ENCODE results near the gene PFN3. TPM values are rescaled to one million over a fixed set of nuclear protein-coding genes. Genes with fewer than 3 reads are reported as not detected.

PFN3 gene
- total and polyA plus RNA-seq, 5 donors = not detected

DNA sequence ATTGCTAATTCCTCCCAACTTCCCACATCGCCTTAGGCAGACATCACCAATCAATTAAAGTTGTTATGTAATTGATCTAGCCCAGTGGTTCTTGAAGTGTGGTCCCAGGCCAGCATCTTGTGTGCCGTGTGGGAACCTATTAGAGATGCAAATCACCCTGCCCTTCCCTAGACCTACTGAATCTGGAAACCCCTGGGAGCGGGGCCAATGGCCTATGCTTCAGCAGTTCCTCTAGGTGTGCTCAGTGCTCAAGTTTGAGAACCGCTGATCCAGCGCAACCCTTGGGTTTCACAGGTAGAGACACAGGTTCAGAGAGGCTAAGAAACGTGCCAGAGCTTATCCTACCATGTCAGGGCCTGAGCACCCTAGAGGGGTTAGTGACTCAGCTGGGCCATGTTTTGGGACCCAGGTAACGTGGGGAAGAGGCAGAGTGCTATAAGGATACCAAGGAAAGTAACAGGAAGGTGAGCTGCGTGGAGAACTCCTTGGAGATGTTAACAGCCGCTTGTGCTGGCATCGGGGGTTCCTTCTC is 11.9 kb downstream of the PFN3 start:
- H3K4me3 ChIP-seq (ENCODE audit: low read length) = no peak overlapping the region
- DNase-seq (no peak), ATAC-seq (no peak)
- 90% methylated on average over 10 of the region's 10 CpGs for WGBS
- no peak overlapping the region for H3K27ac ChIP-seq (ENCODE audit: low read length)
- no peaks in the 10 kb centered on the region for H3K4me1 ChIP-seq (ENCODE audit: control insufficient read depth, insufficient read depth, low read length)
- no peaks in the 10 kb centered on the region for H3K9me3 ChIP-seq (ENCODE audit: control insufficient read depth, low read length)
- intact Hi-C loops (cut with DNase I) = loop anchor here in 1 of 4 donors (5.0 kb wide), 1 partner anchor 114 kb away; no protein-coding TSS in a partner anchor
- H3K27me3 ChIP-seq (ENCODE audit: control insufficient read depth, insufficient read depth) = no peaks in the 10 kb centered on the region

DNA sequence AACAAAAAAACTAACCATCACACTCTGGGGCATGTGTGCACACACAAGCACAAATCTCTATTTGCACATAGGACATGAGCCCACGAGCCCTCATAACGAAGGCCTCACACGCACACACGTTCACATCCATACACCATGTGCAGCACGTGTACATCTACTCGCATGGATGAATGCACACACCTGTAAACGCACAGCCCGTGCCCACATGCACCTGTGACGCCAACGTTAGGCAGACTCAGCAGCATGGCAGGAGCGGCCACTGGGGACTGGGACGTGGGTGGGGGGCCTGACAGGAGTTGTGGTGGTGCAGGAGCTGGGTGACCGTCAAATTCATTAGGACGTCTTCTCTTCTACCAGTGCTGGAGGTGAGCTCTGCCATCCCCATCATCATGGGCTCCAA is 13.1 kb downstream of the PFN3 start:
- H3K9me3 ChIP-seq (ENCODE audit: control insufficient read depth, low read length) = no peaks in the 10 kb centered on the region
- ATAC-seq (no peak), DNase-seq (no peak)
- WGBS = 86% methylated on average over 14 of the region's 14 CpGs
- H3K27me3 ChIP-seq (ENCODE audit: control insufficient read depth, insufficient read depth) = no peaks in the 10 kb centered on the region
- H3K27ac ChIP-seq (ENCODE audit: low read length) = no peak overlapping the region
- H3K4me1 ChIP-seq (ENCODE audit: control insufficient read depth, insufficient read depth, low read length) = no peaks in the 10 kb centered on the region
- intact Hi-C loops (cut with DNase I) = loop anchor here in 1 of 4 donors (5.0 kb wide), 1 partner anchor 115 kb away; no protein-coding TSS in a partner anchor
- H3K4me3 ChIP-seq (ENCODE audit: low read length) = no peak overlapping the region

DNA sequence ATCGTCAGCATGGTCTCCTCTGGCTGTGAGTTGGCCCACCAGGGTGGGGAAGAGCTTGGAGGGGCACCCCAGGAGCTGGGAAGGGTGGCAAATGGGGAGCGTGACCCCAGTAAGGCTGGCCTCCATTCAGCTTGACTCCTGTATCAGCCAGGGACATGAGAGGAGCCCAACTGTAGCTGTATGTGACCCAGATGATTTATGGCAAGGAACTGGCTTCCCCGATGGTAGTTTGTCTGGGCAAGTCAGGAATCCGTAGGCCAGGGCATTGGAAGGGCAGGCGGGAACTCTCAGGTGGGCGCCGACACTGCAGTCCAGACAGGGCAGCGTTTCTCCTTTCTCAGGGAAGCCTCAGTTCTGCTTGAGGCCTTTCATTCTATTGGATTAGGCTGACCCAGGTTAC is 13.9 kb downstream of the PFN3 start:
- 87% methylated on average over 8 of the region's 8 CpGs for WGBS
- intact Hi-C loops (cut with DNase I) = loop anchor here in 1 of 4 donors (5.0 kb wide), 1 partner anchor 116 kb away; no protein-coding TSS in a partner anchor
- no peaks in the 10 kb centered on the region for H3K27me3 ChIP-seq (ENCODE audit: control insufficient read depth, insufficient read depth)

DNA sequence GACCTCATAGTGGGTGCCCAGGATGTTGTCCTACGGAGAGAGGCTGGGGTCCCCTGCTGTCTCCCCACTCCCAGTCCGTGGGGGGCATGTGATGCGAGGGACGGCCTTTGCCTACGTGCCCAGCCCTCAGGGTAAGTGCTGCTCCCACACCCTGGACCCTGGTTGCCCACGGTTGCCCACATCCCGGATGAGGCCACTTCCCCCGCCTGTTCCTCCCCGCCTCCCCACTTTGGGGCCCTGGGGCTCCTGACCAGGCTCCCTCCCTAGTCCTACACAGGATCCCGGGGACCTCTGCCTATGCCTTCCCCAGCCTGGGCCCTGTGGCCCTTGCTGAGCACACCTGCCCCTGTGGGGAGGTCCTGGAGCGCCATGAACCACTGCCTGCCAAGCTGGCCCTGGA is 14.7 kb downstream of the PFN3 start:
- intact Hi-C loops (cut with DNase I) = loop anchor here in 1 of 4 donors (5.0 kb wide), 1 partner anchor 117 kb away; no protein-coding TSS in a partner anchor
- Histone ChIP-seq H3K9me3 (ENCODE audit: control insufficient read depth, low read length) (no peaks in the 10 kb centered on the region), H3K27ac (ENCODE audit: low read length) (no peak overlapping the region), H3K27me3 (ENCODE audit: control insufficient read depth, insufficient read depth) (no peaks in the 10 kb centered on the region), H3K4me1 (ENCODE audit: control insufficient read depth, insufficient read depth, low read length) (no peaks in the 10 kb centered on the region), H3K4me3 (ENCODE audit: low read length) (no peak overlapping the region)
- 65% methylated on average over 11 of the region's 11 CpGs for WGBS
- DNase-seq = no peak
- ATAC-seq = no peak

More for the DNA sequence above, 13.9 kb downstream of the PFN3 start:
- H3K4me3 ChIP-seq (ENCODE audit: low read length) = no peak overlapping the region
- no peak for ATAC-seq
- no peak for DNase-seq
- H3K4me1 ChIP-seq (ENCODE audit: control insufficient read depth, insufficient read depth, low read length) = no peaks in the 10 kb centered on the region
- H3K9me3 ChIP-seq (ENCODE audit: control insufficient read depth, low read length) = no peaks in the 10 kb centered on the region
- H3K27ac ChIP-seq (ENCODE audit: low read length) = no peak overlapping the region

DNA sequence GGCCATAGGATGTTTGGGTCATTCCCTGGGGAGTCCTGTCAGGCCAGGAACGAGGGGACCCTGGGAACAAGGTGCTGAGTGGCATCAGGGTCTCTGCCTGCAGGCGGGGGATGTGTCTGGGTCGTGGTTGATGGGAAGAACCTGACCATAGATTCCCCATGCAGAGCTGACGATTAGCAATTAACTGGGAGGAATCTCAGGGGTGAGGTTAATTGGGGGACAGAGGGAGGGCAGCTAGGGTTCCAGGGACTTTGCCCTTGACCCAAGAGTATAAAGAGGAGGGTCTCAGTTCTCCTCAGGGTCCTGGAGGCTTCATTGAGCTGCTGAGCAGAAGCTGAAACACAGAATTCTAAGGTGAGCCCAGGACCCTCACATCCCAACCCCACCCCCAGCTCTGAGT is 16.3 kb downstream of the PFN3 start, which contains the start of gene SLC34A1:
SLC34A1 (plus strand) TSS at position 301 of the 400 bp plus-strand sequence. CDS start 1,308 bp downstream, outside the sequence.
- 63% methylated on average over 4 of the region's 4 CpGs for WGBS
- Histone ChIP-seq H3K4me3 (ENCODE audit: low read length) (no peak within 1 kb of the TSS), H3K27me3 (ENCODE audit: control insufficient read depth, insufficient read depth) (no peaks in the 10 kb centered on the region), H3K27ac (ENCODE audit: low read length) (no peak within 1 kb of the TSS), H3K4me1 (ENCODE audit: control insufficient read depth, insufficient read depth, low read length) (no peaks in the 10 kb centered on the region), H3K9me3 (ENCODE audit: control insufficient read depth, low read length) (no peaks in the 10 kb centered on the region)
- ATAC-seq (no peak), DNase-seq (no peak)
- intact Hi-C loops (cut with DNase I) = no loop called here

DNA sequence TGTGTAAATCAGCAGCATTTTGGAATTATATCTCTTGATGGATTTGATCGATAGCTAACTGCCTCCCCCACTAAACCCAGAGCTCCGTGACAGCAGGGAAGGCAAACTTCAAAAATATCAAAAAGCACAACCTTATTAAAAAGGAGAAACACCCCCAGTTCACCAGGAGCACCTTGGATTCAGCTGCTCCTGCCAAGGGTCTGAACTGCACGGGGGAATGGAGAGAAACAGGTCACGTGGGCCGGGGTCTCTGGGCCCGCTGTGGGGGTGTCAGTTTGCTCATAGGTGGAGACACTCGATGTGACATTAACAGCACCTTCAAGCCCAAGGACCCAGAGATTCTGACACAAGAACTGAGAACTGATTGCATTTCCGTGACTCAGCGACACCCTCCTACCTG is 17.3 kb downstream of the PFN3 start:
- 88% methylated on average over 9 of the region's 9 CpGs for WGBS
- intact Hi-C loops (cut with DNase I) = no loop called here
- H3K4me1 ChIP-seq (ENCODE audit: control insufficient read depth, insufficient read depth, low read length) = no peaks in the 10 kb centered on the region
- DNase-seq = no peak
- ATAC-seq = no peak
- no peaks in the 10 kb centered on the region for H3K9me3 ChIP-seq (ENCODE audit: control insufficient read depth, low read length)
- H3K27ac ChIP-seq (ENCODE audit: low read length) = no peak overlapping the region
- no peaks in the 10 kb centered on the region for H3K27me3 ChIP-seq (ENCODE audit: control insufficient read depth, insufficient read depth)
- no peak overlapping the region for H3K4me3 ChIP-seq (ENCODE audit: low read length)

DNA sequence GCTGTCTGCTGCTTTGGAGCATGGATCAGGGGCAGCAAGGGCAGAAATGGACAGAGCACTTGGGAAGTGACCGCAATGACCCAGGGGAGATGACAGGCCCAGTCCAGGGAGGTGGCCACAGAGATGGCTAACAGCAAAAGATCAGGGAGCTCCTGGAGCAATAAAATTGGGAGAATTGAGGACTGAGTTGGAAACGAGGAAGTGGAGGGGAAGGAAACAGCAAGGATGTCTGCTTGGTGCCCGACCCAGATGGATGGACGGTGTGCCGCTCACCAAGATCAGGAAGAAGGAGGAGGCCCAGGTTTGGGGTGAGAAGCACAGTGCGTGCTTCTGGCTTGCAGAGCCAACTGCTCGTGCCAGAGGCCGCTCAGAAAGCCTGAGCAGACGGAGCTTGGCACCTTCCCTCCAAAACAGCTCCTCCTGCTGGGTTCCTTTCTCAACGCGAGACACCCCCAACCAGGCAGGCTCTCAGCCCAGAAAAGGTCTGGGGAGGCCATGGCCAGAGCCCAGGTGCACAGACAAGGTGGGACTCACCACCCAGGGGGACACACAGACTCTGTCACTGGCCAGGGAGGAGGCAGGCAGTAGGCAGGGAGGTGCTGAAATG is 17.9 kb downstream of the PFN3 start:
- H3K27ac ChIP-seq (ENCODE audit: low read length) = no peak overlapping the region
- no peak overlapping the region for H3K4me3 ChIP-seq (ENCODE audit: low read length)
- peak in 2 of 3 donors; percentile 65 to 70 for DNase-seq
- 19% methylated on average over 11 of the region's 11 CpGs for WGBS
- intact Hi-C loops (cut with DNase I) = no loop called here
- no peaks in the 10 kb centered on the region for H3K9me3 ChIP-seq (ENCODE audit: control insufficient read depth, low read length)
- ATAC-seq = peak; percentile 21 to 33
- no peaks in the 10 kb centered on the region for H3K27me3 ChIP-seq (ENCODE audit: control insufficient read depth, insufficient read depth)
- H3K4me1 ChIP-seq (ENCODE audit: control insufficient read depth, insufficient read depth, low read length) = no peaks in the 10 kb centered on the region

DNA sequence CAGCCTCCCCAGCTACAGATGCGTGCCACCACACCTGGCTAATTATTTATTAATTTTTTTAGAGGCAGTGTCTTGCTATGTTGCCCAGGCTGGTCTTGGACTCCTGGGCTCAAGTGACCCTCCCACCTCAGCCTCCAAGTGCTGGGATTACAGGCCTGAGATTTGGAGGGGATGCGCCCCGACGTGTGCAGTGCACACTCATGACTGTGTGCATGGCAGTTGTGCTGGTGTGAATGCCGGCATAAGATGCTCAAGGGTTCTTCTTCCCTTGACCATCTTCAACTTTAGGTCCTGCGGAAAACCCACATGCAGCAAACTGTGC is 19.7 kb downstream of the PFN3 start:
- H3K27me3 ChIP-seq (ENCODE audit: control insufficient read depth, insufficient read depth) = no peaks in the 10 kb centered on the region
- intact Hi-C loops (cut with DNase I) = no loop called here
- WGBS = 86% methylated on average over 6 of the region's 6 CpGs
- no peaks in the 10 kb centered on the region for H3K9me3 ChIP-seq (ENCODE audit: control insufficient read depth, low read length)
- no peaks in the 10 kb centered on the region for H3K4me1 ChIP-seq (ENCODE audit: control insufficient read depth, insufficient read depth, low read length)
- no peak overlapping the region for H3K4me3 ChIP-seq (ENCODE audit: low read length)
- no peak for DNase-seq
- H3K27ac ChIP-seq (ENCODE audit: low read length) = no peak overlapping the region
- ATAC-seq = no peak

DNA sequence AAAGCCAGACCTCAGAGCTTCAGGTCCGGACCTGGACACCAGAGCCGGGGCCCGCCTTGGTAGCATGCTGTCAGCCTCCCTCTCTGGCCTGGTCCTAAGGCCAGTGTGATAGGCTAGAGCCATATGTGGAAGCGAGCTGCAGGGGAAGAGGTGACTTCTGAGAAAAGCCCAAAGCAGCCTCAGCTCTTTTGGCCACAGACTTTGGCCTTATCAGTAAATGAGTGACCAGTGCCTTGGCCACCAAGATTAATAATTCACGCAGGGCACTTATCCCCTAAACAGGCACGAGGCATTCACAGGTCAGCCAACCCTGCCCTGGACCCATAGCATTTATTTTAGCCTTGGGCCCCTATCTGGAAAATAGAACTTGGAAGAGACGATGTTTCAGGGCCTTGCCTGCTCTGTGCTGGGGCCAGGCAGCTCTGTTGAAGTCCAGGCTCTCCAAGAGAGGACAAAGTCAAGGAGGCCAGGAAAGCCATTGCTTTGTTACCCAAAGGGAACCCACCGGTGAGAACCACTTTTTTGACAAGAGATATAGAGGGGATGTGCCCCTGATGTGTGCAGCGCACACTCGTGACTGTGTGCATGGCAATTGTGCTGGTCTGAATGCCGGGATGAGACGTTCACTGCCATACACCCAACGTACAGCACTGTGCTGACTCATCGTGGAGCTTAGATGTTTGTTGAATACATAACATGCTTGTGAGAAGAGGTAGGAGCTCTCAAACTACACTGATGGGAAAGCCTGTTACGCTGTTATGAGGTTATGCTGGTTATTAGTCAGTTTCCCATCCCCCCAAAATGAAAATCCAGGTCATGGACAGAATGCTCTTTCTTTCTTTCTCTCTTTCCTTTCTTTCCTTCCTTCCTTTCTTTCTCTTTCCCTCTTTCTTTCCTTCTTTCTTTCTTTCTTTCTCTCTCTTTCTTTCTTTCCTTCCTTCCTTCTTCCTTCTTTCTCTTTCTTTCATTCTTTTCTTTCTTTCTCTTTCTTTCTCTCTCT is 21.3 kb downstream of the PFN3 start:
- no peaks in the 10 kb centered on the region for H3K9me3 ChIP-seq (ENCODE audit: control insufficient read depth, low read length)
- no peaks in the 10 kb centered on the region for H3K4me1 ChIP-seq (ENCODE audit: control insufficient read depth, insufficient read depth, low read length)
- DNase-seq = no peak
- 82% methylated on average over 15 of the region's 15 CpGs for WGBS
- no peak overlapping the region for H3K4me3 ChIP-seq (ENCODE audit: low read length)
- H3K27me3 ChIP-seq (ENCODE audit: control insufficient read depth, insufficient read depth) = no peaks in the 10 kb centered on the region
- ATAC-seq = no peak
- intact Hi-C loops (cut with DNase I) = no loop called here
- H3K27ac ChIP-seq (ENCODE audit: low read length) = no peak overlapping the region

DNA sequence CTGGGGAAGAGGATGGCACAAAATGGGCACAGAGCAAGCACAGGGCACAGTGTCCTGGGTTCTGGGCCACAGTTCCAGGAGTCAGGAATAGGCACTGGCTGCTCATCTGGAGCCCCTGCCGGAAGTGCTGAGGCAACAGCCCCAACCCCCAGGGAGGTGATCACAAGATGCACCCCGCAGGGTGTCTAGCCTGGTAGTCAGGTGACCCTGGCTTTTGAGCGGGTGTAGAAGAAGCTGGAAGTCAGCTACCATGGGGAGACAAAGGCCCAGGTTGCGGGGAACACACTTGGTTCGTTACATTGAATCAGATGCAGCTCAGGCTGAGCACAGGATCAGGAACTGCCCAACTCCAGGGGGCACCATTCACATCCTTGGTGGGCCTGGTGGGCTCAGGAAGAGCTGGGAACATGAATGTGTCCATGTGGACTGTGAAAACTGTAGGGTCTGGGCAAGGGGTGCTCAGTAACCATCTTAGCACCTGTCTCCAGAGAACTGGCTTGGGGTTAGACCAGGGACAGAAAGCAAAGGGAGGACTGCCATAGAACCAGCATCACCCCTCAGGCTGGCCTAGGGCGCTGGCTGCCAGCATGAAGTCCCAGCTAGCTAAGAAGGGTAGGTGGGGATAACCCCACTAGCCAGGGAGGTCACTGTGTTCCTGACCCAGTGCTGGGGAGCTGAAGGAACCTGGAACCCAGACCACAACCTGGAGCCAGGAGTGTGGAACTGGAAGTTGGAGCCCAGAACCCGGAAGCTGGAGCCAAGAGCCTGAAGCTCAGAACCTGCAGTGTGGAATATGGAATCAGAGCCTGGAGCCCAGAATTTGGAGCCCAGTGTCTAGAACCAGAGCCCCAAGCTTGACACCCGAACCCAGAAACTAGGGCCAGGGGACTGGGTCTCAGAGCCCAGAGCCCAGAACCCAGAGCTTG is 22.3 kb downstream of the PFN3 start:
- no peaks in the 10 kb centered on the region for H3K4me1 ChIP-seq (ENCODE audit: control insufficient read depth, insufficient read depth, low read length)
- H3K9me3 ChIP-seq (ENCODE audit: control insufficient read depth, low read length) = no peaks in the 10 kb centered on the region
- H3K27me3 ChIP-seq (ENCODE audit: control insufficient read depth, insufficient read depth) = no peaks in the 10 kb centered on the region
- intact Hi-C loops (cut with DNase I) = no loop called here
- H3K4me3 ChIP-seq (ENCODE audit: low read length) = no peak overlapping the region
- 82% methylated on average over 8 of the region's 8 CpGs for WGBS
- H3K27ac ChIP-seq (ENCODE audit: low read length) = no peak overlapping the region
- no peak for ATAC-seq
- DNase-seq = no peak

Measured in right cardiac atrium (tissue), 5 donors.